Inferior parietal cortex (tissue), 1 donor: Measurements from ENCODE around the gene CPNE7.

Source experiments
- DNase-seq: peaks from one replicate; pipeline ENCODE4 v3.0.0-alpha.2; 2016; ENCODE audit errors: extremely low spot score

Gene CPNE7

GRCh38 chr16:89602952-89603590, 27.5 kb downstream of the CPNE7 start:
- no peak for DNase-seq

- DNase-seq, result no peak
Observed at GRCh38 chr16:89604764-89605163, 29.2 kb downstream of the CPNE7 start.

DNA sequence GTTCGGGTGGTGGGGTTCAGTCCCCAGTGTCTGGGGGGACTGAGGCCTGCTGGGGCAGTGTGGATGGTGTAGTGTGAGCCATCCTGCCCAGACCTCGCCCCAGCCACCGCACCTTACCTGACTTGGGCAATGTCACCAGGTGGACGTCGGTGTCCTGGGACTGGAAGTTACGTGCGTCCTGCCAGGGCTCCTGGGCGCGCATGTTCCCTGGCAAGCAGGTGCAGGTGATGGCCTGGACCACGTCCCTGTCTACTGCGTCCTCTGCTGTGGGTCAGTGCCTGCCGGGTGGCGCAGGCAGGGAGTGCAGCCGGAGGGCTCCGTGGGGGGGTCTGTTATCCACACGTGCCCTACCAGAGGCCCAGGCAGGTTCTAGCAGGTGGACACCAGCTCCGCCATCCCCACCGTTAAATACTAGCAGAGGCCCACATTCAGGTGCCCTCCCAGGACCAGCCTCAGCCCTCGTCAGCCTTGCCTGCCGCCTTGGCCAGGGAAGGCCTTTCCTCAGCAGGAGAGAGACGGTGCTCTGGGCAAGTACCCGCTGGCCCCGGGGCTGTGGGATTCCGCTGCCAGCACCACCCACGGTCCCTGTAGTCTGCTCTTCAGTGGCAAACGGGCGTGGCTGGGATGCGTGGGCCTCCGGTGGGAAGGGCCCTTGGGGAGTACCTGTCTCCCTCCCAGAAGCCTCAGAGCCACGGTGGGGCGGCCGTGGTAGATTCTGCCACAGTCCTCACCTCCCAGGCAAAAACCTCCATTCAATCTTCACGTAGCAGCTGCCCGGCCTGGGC, 29.8 kb downstream of the CPNE7 start:
- DNase-seq, result no peak

DNA sequence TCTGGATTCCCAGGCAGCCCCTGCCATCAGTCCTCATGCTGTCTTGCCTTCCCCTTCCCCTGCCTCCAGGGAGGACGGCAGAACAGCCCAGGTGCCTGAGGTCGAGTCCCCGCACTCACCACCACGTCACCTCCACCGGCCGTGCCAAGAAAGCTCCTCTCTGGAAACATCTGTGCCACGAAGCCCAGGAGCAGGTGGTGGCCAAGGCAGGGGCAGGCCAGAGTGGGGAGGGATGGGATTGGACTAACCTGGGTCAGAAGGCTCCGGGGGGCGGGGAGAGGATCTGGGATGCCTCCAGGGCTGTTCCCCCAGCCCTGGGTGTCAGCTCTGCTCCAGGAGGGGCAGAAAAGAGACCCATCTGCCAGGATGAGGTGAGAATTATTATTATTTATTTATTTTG, 30.4 kb downstream of the CPNE7 start:
- no peak for DNase-seq

GRCh38 chr16:89607453-89607852, 31.9 kb downstream of the CPNE7 start:
- DNase-seq, result no peak

GRCh38 chr16:89607937-89608740, 32.6 kb downstream of the CPNE7 start:
- no peak for DNase-seq

DNA sequence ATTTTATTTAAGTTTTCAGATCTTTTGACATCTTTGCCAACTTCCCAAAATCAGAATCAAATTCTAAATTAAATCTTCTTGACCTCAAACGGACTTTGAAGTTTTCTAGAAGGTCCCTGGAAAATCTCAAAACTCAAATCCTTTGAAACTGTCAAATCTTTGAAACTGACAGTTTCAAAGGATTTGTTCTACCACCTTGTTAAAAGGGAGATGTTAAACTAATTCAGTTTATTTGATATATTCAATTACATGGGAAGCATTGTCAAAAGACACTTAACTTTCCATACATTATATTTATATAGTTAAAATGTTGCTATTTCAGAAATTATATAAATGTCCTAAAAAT, 34.5 kb downstream of the CPNE7 start:
- DNase-seq, result no peak

- DNase-seq, result no peak
Observed at GRCh38 chr16:89612415-89613166, 37.0 kb downstream of the CPNE7 start.

- no peak for DNase-seq
Observed at GRCh38 chr16:89613231-89613953, 37.8 kb downstream of the CPNE7 start, which contains the start of gene DPEP1. DPEP1 (plus strand) TSS chr16:89613642; CDS start chr16:89630411, 16,769 bp downstream.

DNA sequence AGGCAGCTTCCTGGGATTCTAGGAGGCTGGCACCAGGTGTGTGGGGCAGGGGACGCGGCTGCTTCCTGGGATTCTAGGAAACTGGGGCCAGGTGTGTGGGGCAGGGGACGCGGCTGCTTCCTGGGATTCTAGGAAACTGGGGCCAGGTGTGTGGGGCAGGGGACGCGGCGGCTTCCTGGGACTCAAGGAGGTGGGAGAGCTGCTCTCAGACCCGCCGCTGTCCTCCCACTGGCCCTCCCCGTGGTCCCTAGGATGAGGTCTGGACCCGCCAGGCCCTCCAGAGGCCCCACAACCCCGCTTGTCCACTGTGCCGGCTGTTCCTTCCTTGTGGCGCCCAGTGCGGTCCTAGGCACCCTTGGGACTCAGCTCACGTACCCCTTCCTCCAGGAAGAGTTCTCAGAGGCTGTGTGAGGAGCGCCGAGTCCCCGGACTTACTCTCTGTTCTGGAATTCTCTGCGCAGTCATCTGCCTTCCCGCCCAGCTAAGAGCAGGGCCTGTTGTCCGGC, 38.4 kb downstream of the CPNE7 start:
- no peak for DNase-seq

- DNase-seq, result no peak
Observed at GRCh38 chr16:89615176-89615575, 39.6 kb downstream of the CPNE7 start.

DNA sequence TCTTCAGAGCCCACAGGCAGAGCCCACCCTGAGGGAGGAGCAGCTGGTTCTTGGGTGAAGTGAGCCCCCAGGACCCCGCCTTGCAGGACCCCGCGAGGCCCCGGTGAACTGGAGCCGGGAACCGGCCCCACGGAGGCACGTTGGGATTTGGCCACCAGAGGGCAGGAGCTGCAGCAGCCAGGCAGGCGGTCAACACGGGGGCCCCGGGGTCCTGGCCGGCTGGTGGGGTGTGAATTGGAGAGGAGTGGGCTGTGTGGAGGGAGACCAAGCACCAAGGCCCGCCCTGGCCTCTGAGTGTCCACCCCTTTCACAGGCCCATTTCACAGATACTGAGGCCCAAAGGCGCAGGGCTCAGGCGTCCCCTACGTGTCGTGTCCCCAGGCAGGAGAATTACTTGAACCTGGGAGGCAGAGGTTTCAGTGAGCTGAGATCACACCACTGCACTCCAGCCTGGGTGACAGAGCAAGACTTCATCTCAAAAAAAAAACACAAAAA, 40.1 kb downstream of the CPNE7 start:
- DNase-seq, result no peak

GRCh38 chr16:89616623-89617022, 41.1 kb downstream of the CPNE7 start:
- DNase-seq, result no peak

- no peak for DNase-seq
Observed at GRCh38 chr16:89617036-89617435, 41.5 kb downstream of the CPNE7 start.

DNA sequence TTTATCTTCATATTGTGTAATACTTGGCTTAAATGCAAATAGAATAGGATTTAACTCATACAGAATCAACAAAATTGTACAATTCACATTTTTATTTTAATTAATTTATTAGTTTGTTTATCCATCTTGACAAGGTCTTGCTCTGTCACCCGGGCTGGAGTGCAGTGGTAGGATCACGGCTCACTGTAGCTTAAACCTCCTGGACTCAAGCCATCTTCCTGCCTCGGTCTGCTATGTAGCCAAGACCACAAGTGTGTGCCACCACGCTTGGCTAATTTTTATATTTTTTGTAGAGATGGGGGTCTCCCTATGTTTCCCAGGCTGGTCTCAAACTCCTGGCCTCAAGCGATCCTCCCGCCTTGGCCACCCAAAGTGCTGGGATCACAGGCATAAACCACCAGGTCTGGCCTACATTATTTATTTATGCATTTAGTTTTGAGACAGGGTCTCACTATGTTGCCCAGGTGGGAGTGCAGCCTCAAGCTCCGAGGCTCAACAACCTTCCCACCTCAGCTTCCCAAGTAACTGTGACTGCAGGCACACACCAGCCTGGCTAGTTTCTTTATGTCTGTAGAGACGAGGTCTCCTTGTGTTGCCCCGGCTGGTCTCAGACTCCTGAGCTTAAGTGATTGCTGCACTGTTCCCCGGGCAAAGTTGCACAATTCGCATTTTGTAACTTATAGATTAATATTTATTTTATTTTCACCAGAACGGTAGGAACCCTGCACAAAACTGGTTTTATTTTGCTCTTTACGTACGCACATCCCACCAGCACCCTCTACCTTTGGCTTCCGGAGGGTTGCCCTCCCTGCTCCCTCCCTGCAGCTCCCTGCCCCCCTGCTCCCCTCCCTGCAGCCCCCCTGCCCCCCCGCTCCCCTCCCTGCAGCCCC, 42.8 kb downstream of the CPNE7 start:
- no peak for DNase-seq

- DNase-seq, result no peak
Observed at GRCh38 chr16:89619840-89620239, 44.3 kb downstream of the CPNE7 start.

DNA sequence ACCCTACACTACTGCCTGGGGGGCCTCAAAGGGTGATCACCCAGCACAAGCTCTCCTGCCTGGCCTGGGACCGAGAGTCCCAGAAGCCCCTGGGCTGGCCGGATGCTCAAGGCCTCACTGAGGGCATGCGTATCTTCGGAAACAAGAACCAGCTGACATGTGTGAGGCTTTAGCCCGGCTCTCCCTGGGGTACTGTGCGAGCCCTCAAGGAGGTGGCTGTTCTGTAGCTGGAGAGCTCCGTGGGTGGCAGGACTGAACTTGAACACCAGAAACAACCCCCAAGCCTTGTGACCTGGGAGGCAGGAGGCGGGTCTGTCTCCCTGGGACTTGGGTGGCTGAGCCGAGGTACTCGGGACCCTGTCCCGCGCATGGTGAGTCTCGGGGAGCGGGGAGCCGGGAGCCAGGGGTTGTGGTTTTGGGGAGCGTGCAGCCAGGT, 44.9 kb downstream of the CPNE7 start:
- DNase-seq, result no peak

DNA sequence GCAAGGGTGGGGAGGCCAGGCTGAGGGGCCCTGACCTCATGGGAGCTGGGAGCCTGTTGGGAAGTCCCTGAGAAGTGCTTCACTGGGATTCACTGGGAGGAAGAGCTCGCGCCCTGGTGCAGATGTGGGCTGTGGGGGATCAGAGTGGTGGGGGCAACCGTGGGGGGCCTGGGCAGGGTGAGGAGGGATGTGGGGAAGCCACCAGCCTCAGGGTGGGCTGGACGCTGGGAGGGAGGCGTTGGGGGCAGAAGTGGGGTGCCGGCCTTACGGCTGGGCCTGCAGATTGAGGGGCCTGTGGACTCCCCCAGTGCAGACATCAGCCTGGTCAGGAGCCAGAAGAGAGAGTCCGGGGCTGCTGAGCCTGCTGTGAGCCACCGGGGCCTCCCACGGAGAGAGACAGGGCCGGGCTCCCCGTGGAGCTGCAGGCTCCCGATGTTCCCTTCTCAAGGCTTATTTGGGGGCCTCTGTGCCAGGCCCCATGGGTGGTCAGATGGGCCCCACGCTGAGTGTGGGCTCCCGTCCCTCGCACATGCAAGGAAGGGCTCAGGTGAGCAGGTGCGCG, 45.7 kb downstream of the CPNE7 start:
- DNase-seq, result no peak

DNA sequence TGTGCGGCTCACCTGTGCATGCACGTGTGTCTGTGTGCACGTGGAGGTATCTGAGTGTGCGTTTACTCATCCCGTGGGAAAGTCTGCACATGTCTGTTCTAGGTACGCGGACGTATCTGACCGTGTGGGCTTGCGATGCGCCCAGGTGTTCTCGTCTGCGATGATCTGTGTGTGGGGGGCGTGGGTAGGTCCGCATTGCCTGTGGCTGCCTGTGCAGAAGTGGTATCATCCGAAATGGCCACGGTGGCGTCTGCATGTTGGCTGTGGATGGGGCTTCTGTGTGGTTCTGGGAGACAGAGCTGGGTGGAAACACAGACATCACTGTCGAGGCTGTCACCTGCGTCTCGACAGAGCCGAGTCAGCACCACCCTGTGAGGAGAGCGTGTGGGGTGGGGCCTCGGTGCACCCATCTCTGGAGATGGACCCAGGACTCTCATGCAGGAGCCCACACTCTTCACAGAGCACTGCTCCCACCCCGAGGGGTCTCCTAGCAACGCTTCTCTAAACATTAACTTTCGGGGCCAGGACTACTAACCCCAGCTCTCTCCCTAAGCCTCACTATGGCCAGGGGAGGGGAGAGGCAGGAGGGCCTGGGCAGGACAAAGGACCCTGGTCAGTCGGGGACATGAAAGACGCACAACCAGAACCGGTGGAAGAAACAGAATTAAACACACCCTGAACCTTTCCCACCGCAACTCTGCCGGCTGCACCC, 46.3 kb downstream of the CPNE7 start:
- DNase-seq, result no peak
